NCI-H510A treated with DMSO at 0.1 percent for 48 hours (cell line): ENCODE results near the gene GRM5.

Experiments
- DNase-seq: peaks from one replicate; lab custom pipeline; 2025; lab: John Stamatoyannopoulos, UW

The GRM5 gene

DNA sequence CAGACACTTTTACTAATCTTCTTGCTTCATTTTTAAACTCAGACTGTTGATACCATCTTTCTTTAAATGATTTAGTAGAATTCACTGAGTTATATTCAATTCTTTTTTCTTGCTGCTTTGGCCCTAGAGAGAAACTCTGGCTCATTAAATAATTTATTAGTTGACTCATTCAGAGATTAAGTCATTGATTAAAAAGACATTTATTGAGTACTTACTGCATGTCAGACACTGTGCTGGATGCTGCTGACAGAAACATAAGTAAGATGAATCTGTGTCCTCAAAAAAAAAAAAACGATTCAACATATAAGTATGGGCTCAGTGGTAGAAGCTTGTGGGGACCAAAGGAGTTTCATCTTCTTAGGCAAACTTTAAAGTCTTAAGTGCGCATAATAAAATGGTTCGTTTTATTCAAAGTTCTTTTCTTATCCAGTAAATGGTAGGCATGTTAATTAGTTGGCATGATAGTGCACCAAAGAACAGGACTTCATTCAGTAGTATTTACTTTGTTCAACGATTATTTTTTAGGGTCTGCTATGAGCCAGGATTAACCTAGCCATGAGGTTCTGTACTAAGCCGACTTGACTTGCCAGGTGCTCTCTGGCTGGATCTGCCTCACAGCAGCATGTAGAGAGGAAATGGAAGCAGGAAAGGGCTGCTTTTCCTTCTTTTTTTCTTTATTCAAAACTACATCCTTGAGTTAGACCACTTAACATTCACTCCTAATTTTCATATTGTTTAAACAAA, 447.3 kb downstream of the GRM5 start:
- no peak for DNase-seq

DNA sequence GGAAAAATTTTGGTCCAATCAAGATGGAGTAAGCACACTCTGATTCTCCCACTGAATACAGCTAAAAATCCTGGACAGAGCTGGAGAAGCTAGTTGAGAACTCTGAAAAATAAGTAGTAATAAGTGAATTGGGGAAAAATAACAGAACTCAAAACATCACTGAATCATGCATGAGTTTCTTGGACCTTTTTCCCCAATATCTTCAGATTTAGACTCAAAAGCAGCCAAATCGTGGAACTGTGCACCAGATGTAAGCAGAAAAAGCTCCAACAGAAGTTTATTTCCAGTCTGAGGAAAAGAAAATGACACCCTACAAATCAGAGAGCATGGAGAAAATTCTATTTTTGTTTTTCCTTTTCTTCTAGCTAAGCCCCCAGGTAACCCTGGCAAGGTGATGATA, 448.6 kb downstream of the GRM5 start:
- DNase-seq = no peak

DNA sequence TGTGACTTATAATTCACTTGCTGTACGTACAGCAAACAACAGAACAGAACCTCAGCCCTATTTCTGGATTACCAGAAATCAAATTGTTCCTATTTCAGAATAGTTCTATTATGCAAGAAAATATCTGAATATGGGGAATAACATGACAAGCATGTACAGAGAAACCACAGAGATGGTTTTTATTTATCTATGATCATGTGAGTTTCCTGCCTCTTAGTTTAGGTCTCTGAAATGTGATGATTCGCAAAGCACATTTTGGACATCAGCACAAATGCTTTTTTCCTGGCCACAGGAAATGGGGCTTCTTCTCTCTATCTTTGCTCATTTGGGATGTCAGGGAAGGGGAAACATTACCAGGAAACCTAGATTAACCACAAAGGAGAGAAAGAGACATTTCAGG, 461.5 kb downstream of the GRM5 start:
- no peak for DNase-seq

DNA sequence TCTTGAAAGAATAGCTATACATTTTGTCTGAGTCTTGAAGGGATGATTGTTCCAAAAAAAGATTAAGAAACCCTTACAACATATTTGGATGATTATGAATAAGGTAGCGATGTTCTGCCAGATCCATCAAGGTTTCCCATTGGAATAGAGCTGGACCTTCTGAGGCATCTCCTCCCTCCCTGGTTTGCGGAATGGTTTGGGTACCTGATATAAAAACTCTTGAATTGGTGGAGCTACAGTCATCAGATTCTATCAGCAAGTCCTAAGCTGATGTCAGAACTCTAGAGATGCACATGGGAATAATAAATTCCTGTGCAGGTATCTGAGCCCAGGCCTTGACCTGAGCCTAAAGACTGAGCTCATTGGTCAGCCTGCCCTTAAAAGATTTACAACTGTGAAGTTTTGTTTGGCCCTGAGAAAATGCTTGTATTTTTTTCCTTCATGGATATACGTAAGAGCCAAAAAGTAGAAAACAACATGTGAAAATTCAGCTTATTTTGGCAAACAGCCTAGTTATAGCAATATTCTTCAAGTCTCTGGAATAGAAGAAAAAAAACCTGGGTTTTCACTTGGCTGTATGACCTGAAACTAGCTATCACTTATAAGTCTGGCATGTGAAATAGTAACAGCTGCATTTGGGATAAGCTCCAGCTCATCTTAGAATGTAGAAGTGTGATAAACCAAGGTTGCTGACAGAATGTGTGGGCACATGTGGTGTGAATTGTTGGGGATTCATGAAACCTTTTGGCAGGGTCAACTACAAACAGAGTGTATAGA, 462.5 kb downstream of the GRM5 start:
- DNase-seq = no peak

DNA sequence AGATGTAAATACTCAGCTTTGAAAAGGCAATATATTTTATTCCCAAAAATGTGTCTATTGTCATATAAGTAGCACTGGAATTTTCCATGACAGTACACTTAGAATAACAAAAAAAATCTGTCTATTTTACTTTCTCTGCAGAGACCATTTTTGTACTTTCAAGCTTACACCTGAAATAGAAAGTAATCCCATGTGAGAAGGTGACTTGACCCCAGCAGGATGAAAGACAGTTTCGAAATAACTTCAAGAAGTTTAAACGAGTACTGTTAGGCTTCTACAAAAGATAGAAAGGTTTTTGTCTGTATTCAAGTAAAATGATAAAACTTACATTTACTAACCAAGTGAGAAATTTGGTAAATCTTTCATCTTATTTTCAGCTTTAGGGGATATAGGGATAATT, 468.4 kb downstream of the GRM5 start:
- DNase-seq = no peak

DNA sequence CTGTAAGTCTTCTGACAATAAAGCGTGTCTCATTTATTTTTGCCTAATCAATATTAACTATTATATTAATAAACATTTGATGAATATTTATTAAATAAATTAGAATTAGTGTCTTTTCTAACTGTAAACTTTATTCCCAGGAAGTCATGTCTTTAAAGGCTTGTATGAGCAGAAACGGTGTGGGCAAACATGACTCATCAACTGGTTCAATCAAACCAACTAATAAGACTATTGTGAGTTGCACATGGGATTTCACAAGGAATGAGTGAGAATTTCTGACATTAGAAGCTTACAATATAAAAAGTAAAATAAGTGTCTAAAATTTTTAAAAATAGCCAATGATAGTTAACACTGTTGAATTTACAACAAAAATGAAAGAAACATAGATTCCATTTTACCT, 469.0 kb downstream of the GRM5 start:
- no peak for DNase-seq

DNA sequence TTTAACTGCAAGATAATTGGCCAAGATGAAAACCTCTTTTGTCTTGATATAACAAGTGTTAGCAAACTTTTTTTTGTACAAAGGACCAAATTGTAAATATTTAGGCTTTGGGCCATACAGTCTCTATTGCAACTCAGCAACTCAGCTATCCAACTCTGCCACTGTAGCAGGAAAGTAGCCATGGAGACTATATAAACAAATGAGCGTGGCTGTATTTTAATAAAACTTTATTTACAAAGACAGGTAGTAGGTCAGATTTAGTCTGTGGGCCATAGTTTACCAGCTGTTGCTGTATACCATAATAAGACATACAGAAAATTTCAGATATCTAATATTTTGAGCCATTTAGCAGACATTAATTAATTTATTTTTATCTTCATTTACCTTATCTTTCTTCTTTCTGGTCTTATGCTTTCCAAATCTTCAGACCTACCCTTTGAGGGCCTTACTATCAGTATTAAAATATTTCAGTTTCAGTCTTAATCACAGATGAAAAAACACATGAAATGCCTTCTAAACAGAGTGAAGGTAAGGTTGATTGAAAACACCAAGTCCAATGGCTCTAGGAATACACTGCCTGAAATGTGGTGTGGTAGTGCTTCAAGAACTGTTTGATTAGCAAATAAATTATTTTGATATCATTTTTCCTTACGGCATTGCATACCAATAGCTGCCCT, 471.4 kb downstream of the GRM5 start:
- no peak for DNase-seq

DNA sequence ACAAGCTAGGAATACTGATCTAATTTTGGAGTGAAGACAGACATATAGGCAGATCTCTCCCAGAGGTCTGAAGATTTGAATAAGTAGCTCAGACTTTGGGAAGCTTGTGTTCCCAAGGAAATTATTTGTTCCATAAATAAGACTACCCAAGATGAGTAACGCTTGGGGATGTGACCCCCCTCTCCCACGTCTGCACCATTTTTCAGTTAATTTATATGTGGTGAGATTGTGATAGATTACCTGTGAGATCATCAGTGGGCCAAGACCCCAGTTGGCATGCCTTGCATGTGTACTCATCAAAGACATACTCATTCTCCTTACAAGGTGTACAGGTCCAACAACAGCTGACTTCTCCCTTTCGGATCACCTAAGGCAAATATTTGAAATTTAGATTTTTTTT, 475.4 kb downstream of the GRM5 start:
- DNase-seq = no peak

DNA sequence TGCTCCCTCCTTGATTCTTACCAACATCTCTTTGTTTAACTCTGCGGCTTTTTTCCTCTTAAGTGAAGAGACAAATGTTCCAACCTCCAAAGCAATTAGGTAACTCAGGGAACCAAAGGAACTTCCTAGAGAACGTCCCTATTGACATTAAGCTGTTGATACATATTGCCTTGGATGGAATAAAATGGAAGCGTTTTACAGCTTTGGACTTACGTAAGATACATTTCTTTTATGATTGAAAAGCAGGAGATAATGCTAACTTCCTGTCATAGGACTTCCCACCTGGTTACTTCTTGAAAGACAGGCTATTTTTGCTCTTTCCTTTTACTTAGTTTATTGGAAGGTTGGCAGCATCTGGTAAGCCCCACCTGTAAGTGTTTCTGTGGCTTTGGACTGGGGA, 482.5 kb downstream of the GRM5 start:
- no peak for DNase-seq

DNA sequence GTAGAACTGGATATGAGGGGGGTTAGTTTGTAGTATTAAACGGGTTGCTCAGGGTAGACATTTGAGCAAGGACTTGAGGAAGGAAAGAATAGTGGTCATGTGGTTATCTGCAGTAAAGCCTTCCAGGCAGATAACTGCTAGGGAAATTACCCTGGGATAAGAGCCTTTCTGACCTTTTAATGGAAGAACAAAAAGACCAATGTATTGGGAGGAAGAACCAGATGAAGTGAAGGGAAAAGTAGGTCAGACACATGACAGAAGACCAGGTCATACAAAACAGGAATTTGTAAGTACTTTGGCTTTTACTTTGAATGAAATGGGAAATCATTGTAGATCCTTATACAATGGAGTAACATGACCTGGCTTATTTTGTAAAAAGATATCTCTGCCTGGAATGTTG, 486.3 kb downstream of the GRM5 start:
- no peak for DNase-seq

DNA sequence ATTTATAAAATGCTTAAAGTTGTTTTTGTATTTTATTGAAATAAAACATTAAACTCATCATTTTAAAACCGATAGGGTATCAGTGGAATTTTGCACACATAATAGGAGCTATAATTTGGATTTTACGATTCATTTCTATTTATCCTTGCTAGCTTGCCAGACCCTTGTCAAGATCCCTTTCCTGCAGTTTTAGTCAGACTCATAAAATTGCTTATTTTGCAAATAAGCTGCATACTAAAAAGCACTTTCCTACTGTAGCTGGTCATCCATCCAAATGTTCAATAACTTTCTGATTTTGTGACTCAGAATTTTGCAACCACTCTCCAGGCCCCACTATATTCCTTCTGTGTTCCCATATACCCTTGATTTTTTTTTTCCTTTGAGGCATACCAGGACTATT, 489.0 kb downstream of the GRM5 start:
- no peak for DNase-seq

DNA sequence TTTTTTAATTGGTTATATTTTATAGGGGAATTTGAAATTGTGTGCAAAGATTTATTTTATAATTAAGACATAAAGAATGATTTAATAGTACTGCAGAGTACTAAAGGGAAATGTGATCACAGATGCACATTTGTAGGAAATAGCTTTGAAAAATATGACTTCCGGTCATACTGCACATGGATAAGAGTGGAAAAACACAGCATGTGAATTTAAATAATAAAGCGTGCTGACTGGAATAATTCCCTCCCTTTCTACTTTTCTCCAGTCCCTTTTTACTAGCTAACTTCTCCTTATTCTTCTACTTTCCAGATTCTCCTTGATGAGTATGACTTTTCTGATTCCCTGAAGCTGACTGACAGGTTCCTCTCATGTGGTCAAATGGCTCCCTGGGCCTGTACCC, 489.9 kb downstream of the GRM5 start:
- no peak for DNase-seq

DNA sequence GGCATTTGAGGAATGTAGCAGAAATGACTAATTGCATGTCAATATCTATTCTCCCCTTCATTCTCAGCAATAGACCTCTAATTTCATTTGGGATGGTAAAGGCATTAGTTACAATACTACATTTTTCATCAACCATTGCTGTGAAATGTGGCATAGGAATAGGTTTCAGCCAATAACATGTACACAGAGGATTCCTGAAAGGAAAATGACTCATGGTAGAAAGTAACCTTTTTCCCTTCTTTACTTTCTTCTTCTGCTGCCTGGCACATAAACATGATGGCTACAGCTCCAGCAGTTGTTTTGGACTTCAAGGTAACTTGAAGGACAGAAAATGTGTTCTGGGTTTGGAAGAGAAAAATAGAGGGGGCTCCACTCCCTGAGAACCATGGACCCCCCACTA, 496.4 kb downstream of the GRM5 start:
- DNase-seq = no peak

DNA sequence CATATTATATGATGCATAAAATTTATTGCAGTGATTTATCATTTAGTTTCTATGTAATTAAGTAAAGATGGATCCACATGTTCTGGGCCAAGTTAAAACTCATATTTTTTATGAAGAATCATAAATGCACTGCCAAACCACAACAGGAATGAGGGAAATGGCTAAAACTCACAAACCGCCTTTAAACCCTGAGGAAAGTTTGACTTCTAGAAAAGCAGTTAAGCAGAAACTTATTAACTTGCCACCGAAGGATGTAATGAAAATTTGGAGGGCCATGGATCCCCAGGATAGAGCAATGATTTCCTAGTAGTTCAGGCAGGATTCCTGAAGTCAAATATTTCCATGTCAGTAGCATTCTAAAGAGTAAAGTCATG, 510.0 kb downstream of the GRM5 start:
- DNase-seq = no peak

DNA sequence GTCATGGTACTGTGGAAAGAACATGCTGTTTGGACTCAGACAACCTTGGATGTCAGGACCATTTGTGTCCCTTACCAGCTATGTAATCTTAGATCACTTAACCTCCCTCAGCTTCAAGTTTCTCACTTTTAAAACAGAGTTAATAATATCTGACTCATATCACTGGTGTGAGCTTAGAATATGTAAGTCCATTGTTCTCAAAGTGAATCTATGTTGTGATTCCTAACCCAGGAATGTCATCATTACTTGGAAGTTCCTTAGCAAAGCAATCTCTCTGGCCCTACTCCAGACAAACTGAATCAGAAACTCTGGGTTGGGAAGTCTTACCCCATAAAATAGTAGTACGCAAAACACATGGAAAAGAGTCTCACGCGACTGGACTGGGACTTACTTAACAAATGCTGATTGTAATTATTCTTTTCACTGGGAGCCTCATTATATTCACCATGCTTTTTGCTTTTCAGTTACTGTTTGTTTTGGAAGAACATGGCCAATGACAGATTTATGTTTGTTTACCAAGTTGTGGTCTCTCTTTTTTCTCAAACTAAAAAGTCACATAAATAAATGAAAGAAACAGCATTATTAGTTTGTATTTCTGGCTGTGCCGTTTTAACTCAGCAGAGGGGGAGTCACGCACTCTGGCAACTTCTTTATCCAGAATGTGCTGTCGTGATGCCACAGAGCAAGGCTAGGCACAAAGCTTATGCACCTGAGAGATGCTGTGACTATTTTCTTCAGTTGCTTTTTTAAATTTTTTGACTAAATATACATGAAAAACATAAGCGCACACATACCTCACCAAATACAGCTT, 510.6 kb downstream of the GRM5 start:
- no peak for DNase-seq

DNA sequence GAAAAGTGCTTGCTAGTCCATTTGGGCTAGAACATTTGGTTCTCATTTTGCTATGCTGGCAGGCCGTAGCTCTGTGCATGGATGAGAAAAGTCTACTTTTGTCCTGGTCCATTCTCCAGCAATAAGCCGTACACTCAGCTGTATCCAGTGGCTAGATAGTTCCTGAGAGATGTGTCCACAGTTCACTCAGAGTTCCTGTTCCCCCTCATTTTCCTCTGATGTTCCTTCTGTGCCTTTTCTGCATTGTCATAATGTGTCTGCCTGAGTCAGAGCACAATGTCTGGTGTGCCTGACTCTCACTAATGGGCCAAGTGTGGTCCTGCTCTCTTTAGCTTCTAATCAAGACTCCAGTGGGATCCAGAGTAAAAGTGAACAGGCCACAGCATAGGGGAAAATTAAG, 512.6 kb downstream of the GRM5 start:
- DNase-seq = no peak

DNA sequence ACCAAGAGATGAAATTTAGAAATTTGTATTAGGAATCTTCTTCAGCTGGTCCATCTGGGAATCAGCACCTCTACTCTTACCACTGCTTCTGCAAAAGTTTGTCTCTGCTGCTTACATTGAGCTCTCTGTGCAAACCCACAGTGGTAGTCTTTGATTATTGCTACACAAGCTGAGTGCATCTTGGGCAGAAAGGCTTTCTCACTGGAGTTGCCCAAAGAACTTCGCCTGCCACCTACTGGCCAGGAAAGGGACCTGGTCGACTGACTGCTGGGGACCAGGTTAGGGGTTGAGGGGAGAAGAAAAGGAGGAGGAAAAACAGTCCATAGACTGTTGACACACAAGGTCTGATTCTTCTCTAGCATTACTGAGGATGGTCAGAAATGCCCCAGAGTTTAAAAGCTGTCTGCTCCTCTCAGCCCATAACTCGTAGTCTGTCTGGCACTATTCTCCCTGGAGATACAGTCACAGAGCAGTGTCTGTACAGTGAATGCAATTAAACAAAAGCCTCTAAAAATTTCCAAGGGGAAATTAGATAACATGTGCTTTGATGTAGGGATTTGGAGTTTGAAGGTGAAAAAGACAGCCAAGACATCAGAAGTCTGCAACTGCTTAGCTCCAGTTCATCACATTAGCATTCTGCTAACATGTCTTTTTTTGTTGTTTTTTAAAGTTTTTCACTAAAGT, 513.3 kb downstream of the GRM5 start:
- no peak for DNase-seq

DNA sequence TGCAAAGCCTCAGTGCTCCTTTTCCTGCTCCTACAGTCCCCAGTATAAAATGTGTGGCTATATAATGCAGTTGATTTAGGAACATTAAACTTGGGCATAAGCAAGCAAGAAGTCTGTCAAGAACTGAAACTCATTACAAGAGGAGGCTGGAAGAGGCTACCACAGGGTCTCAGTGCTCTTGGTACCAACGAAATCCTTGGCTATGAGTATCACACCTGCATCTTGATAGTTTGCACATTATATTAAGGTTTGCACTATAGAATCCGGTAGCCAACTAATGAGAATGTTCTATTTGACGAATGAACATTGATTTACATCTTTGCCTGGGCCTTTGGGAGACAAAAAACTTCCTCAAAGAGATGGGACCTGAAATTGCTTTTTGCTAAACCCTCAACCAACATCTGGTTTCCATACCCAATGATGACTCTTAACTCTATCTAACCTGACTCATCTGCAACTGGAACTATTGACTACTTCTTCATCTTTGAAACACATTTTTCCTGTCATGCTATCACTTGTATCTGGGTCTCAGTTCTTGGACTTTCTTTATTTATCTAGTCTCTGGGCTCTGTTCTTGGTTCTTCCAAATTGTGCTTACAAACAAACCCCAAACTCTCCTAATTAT, 521.0 kb downstream of the GRM5 start:
- no peak for DNase-seq

DNA sequence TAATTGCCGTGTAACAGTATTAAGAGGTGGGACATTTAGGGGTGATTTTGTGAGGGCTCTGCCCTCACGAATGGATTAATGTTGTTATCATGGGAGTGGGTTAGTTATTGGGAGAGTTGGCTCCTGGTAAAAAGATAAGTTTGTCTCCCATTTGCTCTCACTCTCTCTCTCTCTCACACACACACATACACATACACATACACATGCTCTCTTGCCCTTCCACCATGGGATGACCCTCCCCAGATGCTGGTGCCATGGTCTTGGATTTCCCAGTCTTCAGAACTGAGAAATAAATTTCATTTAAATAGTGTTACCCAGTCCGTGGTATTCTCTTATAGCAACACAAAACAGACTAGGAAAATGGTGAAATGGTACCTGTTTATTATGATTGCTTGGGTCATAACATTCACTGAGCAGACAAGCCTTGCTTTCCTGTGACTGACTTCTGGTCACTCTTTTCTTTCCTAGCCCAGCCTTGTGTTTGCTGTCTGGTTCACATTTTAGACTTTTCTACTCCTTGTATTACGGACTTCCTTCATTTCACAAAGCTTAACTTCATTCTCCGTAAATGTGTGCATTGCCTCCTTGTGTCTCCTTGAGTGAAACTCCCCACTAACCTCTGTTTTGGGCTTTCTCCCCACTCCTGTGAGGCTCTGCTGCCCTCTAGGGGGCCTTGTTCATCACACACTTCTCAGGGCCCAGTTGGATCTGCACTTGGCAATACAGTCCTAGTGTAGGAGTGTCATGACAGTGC, 521.7 kb downstream of the GRM5 start:
- DNase-seq = peak; percentile 79

DNA sequence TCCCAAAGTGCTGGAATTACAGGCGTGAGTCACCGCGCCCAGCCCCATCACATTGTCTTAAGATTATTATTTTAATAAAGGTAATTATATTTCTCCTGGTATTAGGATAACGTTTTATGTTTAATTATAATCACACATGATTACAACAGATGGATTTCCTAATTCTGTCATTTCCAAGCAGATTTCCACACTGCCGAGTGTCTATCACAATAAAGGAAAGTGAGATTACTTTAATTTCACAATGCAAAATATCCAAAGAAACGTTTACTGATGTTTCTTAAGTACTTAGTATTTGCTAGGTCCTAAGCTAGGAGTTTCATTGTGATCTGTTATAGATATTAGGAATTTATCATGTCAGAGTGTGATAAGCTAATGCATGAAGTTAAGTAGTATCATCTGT, 524.8 kb downstream of the GRM5 start:
- DNase-seq = no peak

DNA sequence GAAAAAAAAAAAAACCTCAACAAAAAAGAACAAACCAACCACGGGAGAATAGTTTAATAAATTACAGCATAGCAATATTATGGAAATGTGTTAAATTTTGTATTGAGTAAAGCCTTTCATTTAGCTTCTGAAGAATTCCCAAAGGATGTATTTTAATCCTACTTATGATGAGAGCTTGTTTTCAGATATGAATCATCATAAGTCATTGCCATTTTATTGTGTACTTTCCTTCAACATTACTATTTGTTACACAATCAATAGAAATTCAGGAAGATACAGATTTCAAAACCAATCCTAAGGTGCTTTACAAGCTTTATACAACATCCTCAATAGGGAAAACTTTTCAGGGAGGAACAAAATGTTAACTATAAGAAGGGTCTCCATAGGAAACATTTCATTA, 527.7 kb downstream of the GRM5 start:
- no peak for DNase-seq
